ENCODE results near the gene COL9A3. TPM values are rescaled to one million over a fixed set of nuclear protein-coding genes. Genes with fewer than 3 reads are reported as not detected.

The COL9A3 gene
- total RNA-seq, 1 donor from 2014 or later = 0.42 TPM

GRCh38 chr20:62822239-62822787, 5.5 kb downstream of the COL9A3 start:
- DNase-seq (ENCODE audit: low spot score) = no peak

- DNase-seq (ENCODE audit: low spot score) = no peak
These were observed 6.2 kb downstream of the COL9A3 start for GRCh38 chr20:62822788-62823651.

- DNase-seq (ENCODE audit: low spot score) = no peak
These were observed 7.0 kb downstream of the COL9A3 start for GRCh38 chr20:62823688-62824475.

- DNase-seq (ENCODE audit: low spot score) = no peak
These were observed 7.9 kb downstream of the COL9A3 start for GRCh38 chr20:62824476-62825332.

GRCh38 chr20:62825333-62825985, 8.6 kb downstream of the COL9A3 start:
- no peak for DNase-seq (ENCODE audit: low spot score)

- DNase-seq (ENCODE audit: low spot score) = no peak
These were observed 9.3 kb downstream of the COL9A3 start for GRCh38 chr20:62825986-62826645.

- no peak for DNase-seq (ENCODE audit: low spot score)
These were observed 9.9 kb downstream of the COL9A3 start for GRCh38 chr20:62826646-62827310.

GRCh38 chr20:62827311-62828038, 10.6 kb downstream of the COL9A3 start:
- DNase-seq (ENCODE audit: low spot score) = no peak

GRCh38 chr20:62828051-62828450, 11.2 kb downstream of the COL9A3 start:
- DNase-seq (ENCODE audit: low spot score) = no peak

GRCh38 chr20:62828511-62829230, 11.8 kb downstream of the COL9A3 start:
- no peak for DNase-seq (ENCODE audit: low spot score)

- no peak for DNase-seq (ENCODE audit: low spot score)
These were observed 12.7 kb downstream of the COL9A3 start for GRCh38 chr20:62829231-62830230.

- no peak for DNase-seq (ENCODE audit: low spot score)
These were observed 13.4 kb downstream of the COL9A3 start for GRCh38 chr20:62830251-62830650.

GRCh38 chr20:62830821-62831220, 14.0 kb downstream of the COL9A3 start:
- DNase-seq (ENCODE audit: low spot score) = no peak

GRCh38 chr20:62831361-62831788, 14.5 kb downstream of the COL9A3 start:
- no peak for DNase-seq (ENCODE audit: low spot score)

GRCh38 chr20:62831854-62832211, 15.0 kb downstream of the COL9A3 start:
- DNase-seq (ENCODE audit: low spot score) = no peak

GRCh38 chr20:62832212-62832922, 15.5 kb downstream of the COL9A3 start:
- no peak for DNase-seq (ENCODE audit: low spot score)
